Motor neuron (in vitro differentiated cells): Measurements from ENCODE around the gene TNFRSF14. TPM values are rescaled to one million over a fixed set of nuclear protein-coding genes. Genes with fewer than 3 reads are reported as not detected.
"Not testable (repeated sequence)": the region's sequence is repeated elsewhere in the genome, so short reads cannot be mapped to it uniquely, and the experiment has no call there.

Experiments used
- ATAC-seq, 8 experiments: fragments of 200-7000 bp; cut with Tn5 transposase; replicated peaks in 6 of 8; 2 replicates each; pipeline ENCODE4 v1.8.0; 2021; ENCODE audit warnings: mild to moderate bottlenecking in 8 of 8, moderate library complexity in 8 of 8
- H3K27ac ChIP-seq, 2 donors: fragments of 250-450 bp; sonication (Bioruptor Pico); 2 replicates each; pipeline ENCODE4 v1.9.0; 2021; ENCODE audit warnings: antibody characterized with exemption in 2 of 2, mild to moderate bottlenecking in 2 of 2, moderate library complexity in 1 of 2
- H3K4me1 ChIP-seq, 2 donors: fragments of 250-450 bp; sonication (Bioruptor Pico); replicated peaks in 1 of 2; 2 replicates each; pipeline ENCODE4 v1.6.1; 2021; ENCODE audit warnings: antibody characterized with exemption in 2 of 2, mild to moderate bottlenecking in 2 of 2, moderate library complexity in 1 of 2
- H3K4me3 ChIP-seq, 5 donors: fragments of 250-450 bp; sonication (Bioruptor Pico); 2 replicates each; pipeline ENCODE4 v1.9.0; 2021; ENCODE audit warnings: antibody characterized with exemption in 5 of 5, mild to moderate bottlenecking in 5 of 5, moderate library complexity in 4 of 5
- WGBS, 10 experiments: fragments of 450-650 bp; shearing (Covaris generic); methylation state at CpG; one replicate each; pipeline ENCODE4 v1.0.0; 2022; 5-methylcytosine and 5-hydroxymethylcytosine counted together
- in situ Hi-C, 9 experiments: fragments of 400-800 bp; cut with MboI; loops; one replicate each; pipeline ENCODE4 v1.15.0; 2021; ENCODE audit warnings: low sequenced_read_pairs in 9 of 9, low pct_unique_long_range_greater_than_20kb in 2 of 9; ENCODE audit not compliant: unreplicated experiment in 9 of 9
- total RNA-seq, 8 experiments: library from RNA; unstranded; fragments of 300-600 nt; gene quantifications; 2 replicates each; pipeline versions ENCODE4 v1.2.3 to v1.2.4, GENCODE V29; 2022

TNFRSF14 gene
- total RNA-seq, 8 experiments from 2014 or later = 0.22 to 48.5 (median 3.2) TPM

GRCh38 chr1:2544093-2544874 lies 11.9 kb upstream of the TNFRSF14 start:
- peak; percentile 0 to 31 (median 15) for ATAC-seq
- H3K4me3 ChIP-seq = no peak overlapping the region

DNA sequence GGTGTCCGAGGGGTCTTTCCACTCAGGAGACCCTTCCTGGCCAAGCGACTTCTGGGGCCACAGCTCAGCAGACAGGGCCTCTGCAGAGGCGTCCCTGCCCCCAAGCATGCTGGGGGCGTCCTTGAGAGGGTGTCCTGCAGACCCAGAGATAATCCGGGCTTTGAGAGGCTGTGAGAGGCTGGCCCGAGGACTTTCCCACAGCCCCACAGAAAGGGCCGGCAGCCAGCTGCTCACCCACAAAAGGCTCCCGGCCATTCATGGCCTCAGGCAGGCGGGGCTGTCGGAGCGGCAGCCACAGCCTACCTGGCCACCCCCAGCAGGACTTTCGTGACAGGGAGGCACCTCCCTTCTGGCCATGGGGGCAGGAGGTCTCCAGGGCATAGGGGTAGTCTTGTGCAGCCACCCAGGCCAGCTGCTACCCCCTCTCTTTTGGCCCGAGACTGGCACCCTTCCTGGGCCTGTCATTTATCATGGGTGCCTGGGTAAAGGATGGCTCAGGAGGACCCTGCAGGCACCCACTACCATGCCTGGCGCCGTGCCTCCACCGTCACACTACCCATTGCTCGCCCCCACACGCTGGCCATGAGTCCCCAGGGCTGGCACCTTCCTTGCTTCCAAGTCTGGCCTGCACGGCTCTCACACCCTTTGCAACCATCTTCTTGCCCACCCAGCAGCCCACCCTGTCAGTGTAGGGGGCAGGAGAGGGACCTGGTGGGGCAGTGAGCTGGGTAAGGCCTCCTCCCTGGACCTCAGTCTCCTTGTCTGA lies 11.1 kb upstream of the TNFRSF14 start:
- peak overlapping the region; percentile 84 to 94 for H3K27ac ChIP-seq

More at GRCh38 chr1:2544093-2544874, 11.9 kb upstream of the TNFRSF14 start:
- Histone ChIP-seq H3K27ac (peak overlapping the region; percentile 84 to 94), H3K4me1 (peaks cover 81 to 89% of the 10 kb centered on the region in 2 donors)
- in situ Hi-C loops = loop anchor here in 5 of 9 experiments (10.0 to 25.0 kb wide), 4 partner anchors 107 to 132 kb away; partner anchors contain the start of gene PEX10 (in 3 of the 5)
- 0 to 83% (median 36%) methylated on average over 2 to 12 of the region's 26 CpGs; no CpG with 5 or more reads in 3 of the 10 experiments for WGBS, 10 experiments

DNA sequence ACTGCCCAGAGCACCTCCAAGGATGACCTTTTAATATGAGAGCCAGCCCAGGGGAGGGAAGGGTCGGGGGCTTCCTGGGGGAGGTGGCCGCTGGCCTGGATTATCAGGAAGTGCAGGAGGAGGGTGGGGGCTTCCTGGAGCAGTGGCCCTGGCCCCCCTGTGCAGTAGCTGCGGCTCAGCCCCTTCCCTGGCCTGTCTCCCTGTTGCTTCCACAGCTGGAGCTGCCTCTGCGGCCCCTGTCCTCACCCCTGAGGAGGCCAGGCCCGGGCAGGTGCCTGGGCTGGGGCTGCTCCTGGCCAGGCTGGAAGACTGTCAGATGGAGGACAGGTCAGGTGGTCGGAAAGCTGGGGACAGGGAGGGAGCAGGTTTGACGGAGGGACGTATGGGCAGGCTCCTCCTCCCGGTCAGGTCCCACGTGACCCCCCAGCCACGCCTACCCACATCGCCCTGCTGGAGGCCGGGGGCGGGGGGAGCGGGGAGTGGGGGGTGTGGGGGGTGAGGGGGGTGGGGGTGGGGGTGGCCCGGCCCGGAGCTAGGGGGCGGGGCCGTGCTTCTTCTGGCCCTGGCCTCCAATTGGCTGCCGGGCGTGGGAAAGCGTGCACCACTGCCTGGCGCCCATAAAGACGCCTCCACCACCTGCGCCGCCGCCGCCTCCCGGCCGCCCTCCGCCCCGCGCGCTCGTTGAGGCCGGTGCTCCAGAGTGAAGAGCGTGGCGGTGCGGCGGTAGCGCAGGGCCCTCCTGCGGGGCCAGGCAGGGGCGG lies 10.2 kb upstream of the TNFRSF14 start:
- peak; percentile 13 to 70 (median 40) for ATAC-seq
- Histone ChIP-seq H3K4me3 (peak overlapping the region in 3 of 5 donors; percentile 16 to 31 (median 30)), H3K27ac (peak overlapping the region; percentile 84 to 94), H3K4me1 (peaks cover 80 to 88% of the 10 kb centered on the region in 2 donors)
- in situ Hi-C loops = loop anchor here in 5 of 9 experiments (10.0 to 25.0 kb wide), 4 partner anchors 109 to 134 kb away; partner anchors contain the start of gene PEX10 (in 3 of the 5)
- WGBS, 10 experiments = 0 to 60% methylated on average over 1 of the region's 43 CpGs; no CpG with 5 or more reads in 8 of the 10 experiments

More for the DNA sequence above, 11.1 kb upstream of the TNFRSF14 start:
- in situ Hi-C loops = loop anchor here in 5 of 9 experiments (10.0 to 25.0 kb wide), 4 partner anchors 108 to 133 kb away; partner anchors contain the start of gene PEX10 (in 3 of the 5)
- Histone ChIP-seq H3K4me1 (peaks cover 85 to 91% of the 10 kb centered on the region in 2 donors), H3K4me3 (peak overlapping the region in 2 of 5 donors; percentile 14 to 26)
- WGBS, 10 experiments = 16 to 76% (median 29%) methylated on average over 1 to 7 of the region's 19 CpGs; no CpG with 5 or more reads in 4 of the 10 experiments
- no peak for ATAC-seq

- 3 to 20% (median 5%) methylated on average over 2 to 19 of the region's 52 CpGs; no CpG with 5 or more reads in 5 of the 10 experiments for WGBS, 10 experiments
- in situ Hi-C loops = loop anchor here in 5 of 9 experiments (10.0 to 25.0 kb wide), 4 partner anchors 109 to 134 kb away; partner anchors contain the start of gene PEX10 (in 3 of the 5)
- Histone ChIP-seq H3K4me1 (peaks cover 78 to 81% of the 10 kb centered on the region in 2 donors), H3K27ac (peak overlapping the region; percentile 80 to 92), H3K4me3 (peak overlapping the region in 3 of 5 donors; percentile 12 to 31 (median 30))
- ATAC-seq = peak; percentile 19 to 66 (median 34)
Observed at GRCh38 chr1:2546515-2547209, 9.5 kb upstream of the TNFRSF14 start.

DNA sequence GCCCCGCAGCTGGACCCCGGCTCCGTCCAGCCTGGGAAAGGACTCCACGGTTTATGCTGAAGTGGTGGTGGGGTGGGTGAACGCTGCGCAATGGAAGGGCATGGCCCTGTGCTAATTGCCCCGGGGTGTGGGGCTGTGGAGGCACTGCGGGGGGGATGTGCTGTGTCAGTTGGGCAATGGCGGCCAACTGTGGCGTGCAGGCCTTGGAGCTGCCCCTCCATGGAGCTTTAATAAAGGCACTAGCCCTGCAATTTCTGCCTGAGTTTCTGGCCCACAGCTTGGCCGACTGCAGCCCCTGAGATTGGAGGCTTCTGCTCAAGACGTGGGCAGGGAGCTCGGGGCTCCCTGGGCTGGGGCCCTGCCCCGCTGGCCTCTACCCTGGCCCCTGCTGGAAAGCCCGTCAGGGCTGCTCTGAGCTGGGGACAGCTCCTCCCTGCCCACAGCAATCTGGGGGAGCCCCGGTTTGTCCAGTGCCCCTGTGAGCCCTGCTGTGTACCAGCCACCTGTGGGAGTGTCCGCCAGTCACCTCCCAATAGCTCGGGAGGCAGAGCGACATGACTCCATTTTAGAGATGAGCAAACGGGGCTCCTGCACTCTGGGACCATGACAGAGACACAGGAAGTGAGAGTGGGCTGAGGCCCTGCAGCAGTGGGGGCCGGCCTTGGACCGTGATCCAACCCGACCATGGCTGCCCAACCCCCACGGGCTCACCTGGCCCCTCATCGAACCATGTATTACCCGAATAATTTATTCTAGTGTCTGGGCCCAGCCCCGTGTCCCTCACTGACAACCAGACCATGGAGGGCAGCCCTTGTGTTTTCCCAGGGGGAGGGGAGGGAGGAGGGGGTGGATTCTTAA lies 8.7 kb upstream of the TNFRSF14 start:
- H3K4me3 ChIP-seq = peak overlapping the region in 3 of 5 donors; percentile 1 to 31 (median 30)
- ATAC-seq = peak in 3 of 8 experiments; percentile 0 to 12 (median 3)
- WGBS, 10 experiments = 10 to 26% (median 20%) methylated on average over 2 to 13 of the region's 27 CpGs; no CpG with 5 or more reads in 7 of the 10 experiments
- peak overlapping the region; percentile 80 to 92 for H3K27ac ChIP-seq
- in situ Hi-C loops = loop anchor here in 5 of 9 experiments (10.0 to 25.0 kb wide), 4 partner anchors 110 to 135 kb away; partner anchors contain the start of gene PEX10 (in 3 of the 5)
- peaks cover 76 to 81% of the 10 kb centered on the region in 2 donors for H3K4me1 ChIP-seq

GRCh38 chr1:2548068-2548589 lies 8.0 kb upstream of the TNFRSF14 start:
- Histone ChIP-seq H3K4me1 (peaks cover 69 to 75% of the 10 kb centered on the region in 2 donors), H3K27ac (peak overlapping the region; percentile 80 to 92), H3K4me3 (peak overlapping the region in 1 of 5 donors; percentile 30)
- peak; percentile 2 to 15 (median 6) for ATAC-seq
- WGBS, 10 experiments = 0 to 47% (median 24%) methylated on average over 1 to 13 of the region's 17 CpGs; no CpG with 5 or more reads in 3 of the 10 experiments
- in situ Hi-C loops = loop anchor here in 5 of 9 experiments (10.0 to 25.0 kb wide), 4 partner anchors 111 to 136 kb away; partner anchors contain the start of gene PEX10 (in 3 of the 5)

DNA sequence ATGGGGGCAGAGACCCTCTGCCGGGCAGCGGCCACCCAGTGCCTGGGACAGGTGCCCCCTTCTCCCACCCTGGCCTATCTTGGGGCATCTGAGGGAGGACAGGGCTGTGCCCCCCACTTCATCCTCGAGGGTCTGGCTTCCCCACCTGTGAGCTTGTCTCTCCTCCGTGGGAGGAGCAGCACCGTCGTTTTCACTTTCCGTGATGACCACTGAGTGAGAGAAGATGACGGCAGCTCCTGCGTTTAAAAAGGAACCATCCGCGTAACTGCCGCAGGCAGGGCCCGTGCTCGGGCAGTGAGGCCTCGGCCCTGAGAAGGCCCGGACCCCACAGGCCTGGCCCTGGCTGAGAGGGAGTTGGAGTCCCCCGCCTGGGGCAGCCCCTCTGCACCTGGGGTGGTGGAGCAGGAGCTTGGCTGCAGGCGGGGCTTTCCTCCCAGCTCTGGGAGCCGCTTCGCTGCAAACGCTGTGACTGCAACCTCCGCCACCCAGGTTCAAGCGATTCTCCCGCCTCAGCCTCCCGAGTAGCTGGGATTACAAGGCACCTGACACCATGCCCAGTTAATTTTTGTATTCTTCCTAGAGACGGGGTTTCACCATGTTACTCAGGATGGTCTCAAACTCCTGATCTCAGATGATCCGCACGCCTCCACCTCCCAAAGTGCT lies 6.7 kb upstream of the TNFRSF14 start:
- Histone ChIP-seq H3K27ac (peak overlapping the region; percentile 80 to 92), H3K4me1 (peaks cover 61 to 69% of the 10 kb centered on the region in 2 donors)
- in situ Hi-C loops = loop anchor here in 5 of 9 experiments (10.0 to 25.0 kb wide), 5 partner anchors 112 to 888 kb away; partner anchors contain the start of gene PEX10 (in 3 of the 5)
- not testable (repeated sequence) for H3K4me3 ChIP-seq, ATAC-seq
- 80 to 100% methylated on average over 1 to 2 of the region's 28 CpGs; no CpG with 5 or more reads in 8 of the 10 experiments for WGBS, 10 experiments

DNA sequence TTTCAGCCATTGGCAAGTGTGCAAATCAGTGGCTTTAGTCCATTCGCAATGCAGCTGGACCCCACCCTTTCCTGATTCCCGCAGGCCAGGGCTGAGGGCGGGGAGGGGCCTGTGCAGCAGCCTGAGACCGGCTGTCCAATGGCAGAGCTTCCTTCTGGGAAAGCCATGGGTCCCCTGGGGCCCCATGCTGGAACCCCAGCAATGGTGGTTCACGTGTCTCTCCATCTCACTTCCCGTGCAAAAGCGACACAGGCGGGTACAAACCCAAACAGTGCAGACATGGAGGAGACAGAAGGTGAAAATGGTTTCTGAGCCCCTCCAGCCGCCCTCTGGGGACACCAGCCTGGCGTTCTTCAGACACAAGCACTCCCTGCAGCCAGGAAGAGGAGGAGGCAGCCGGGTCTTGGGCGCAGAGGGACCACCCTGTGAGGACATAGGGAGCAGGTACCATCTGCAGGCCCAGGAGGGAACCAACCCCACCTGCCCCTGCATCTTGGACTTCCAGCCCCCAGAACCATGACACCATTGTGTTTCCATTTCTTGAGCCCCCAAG lies 5.8 kb upstream of the TNFRSF14 start:
- WGBS, 10 experiments = no CpG with 5 or more reads among the region's 12 CpGs
- not testable (repeated sequence) for H3K4me3 ChIP-seq, H3K27ac ChIP-seq
- ATAC-seq = peak in 3 of 8 experiments; percentile 2 to 5 (median 3)
- in situ Hi-C loops = loop anchor here in 1 of 9 experiments (25.0 kb wide), 1 partner anchor 887 kb away; no protein-coding TSS in a partner anchor
- H3K4me1 ChIP-seq = peaks cover 56 to 64% of the 10 kb centered on the region in 2 donors

- not testable (repeated sequence) for H3K4me3 ChIP-seq, H3K27ac ChIP-seq, ATAC-seq
- in situ Hi-C loops = loop anchor here in 1 of 9 experiments (25.0 kb wide), 1 partner anchor 886 kb away; no protein-coding TSS in a partner anchor
- 82 to 100% (median 100%) methylated on average over 1 to 5 of the region's 9 CpGs; no CpG with 5 or more reads in 7 of the 10 experiments for WGBS, 10 experiments
- peaks cover 59 to 67% of the 10 kb centered on the region in 2 donors for H3K4me1 ChIP-seq
Observed at GRCh38 chr1:2551544-2551943, 4.6 kb upstream of the TNFRSF14 start.
